Measurements from ENCODE around the gene COL19A1. TPM values are rescaled to one million over a fixed set of nuclear protein-coding genes. Genes with fewer than 3 reads are reported as not detected.

COL19A1 gene
- polyA plus RNA-seq, 1 of the 3 experiments (the other 2 are of a cell fraction), result 0.15 TPM

GRCh38 chr6:69937402-69938136, 71.2 kb downstream of the COL19A1 start:
- H3K27me3 ChIP-seq (ENCODE audit: insufficient read depth), result no peaks in the 10 kb centered on the region
- no peak overlapping the region for H3K4me2 ChIP-seq
- WGBS (ENCODE audit: low lambda C conversion rate), result 75% methylated on average over 7 of the region's 7 CpGs
- no peaks in the 10 kb centered on the region for H3K9me3 ChIP-seq
- POLR2A ChIA-PET, result no interaction called here
- H2AFZ ChIP-seq (ENCODE audit: low read depth), result no peak overlapping the region
- DNase-seq, result no peak
- no peaks in the 10 kb centered on the region for H3K4me1 ChIP-seq (ENCODE audit: control insufficient read depth in 1 of 2, insufficient read depth in 2 of 2, low read depth in 1 of 2, low read length in 1 of 2)
- H3K9ac ChIP-seq, result no peak overlapping the region
- CTCF ChIA-PET, result no interaction called here
- H4K20me1 ChIP-seq (ENCODE audit: insufficient read depth), result no peaks in the 10 kb centered on the region
- no peaks in the 10 kb centered on the region for H3K9me2 ChIP-seq
- no peaks in the 10 kb centered on the region for H3K79me2 ChIP-seq (ENCODE audit: insufficient read depth)
- H3K27ac ChIP-seq (ENCODE audit: low read depth in 2 of 2, low read length in 1 of 2), result no peak overlapping the region
- no peak overlapping the region for H3K4me3 ChIP-seq (ENCODE audit: low read depth in 2 of 2, low read length in 1 of 2)
- H3F3A ChIP-seq (replicated peaks; ENCODE audit: insufficient read depth), result no peaks in the 10 kb centered on the region
- TF ChIP-seq JUND (IDR thresholded peaks at IDR 0.05) (no peak), ELF1 (IDR thresholded peaks at IDR 0.05) (no peak), MAX (IDR thresholded peaks at IDR 0.05; ENCODE audit: low read depth) (no peak), TAF1 (IDR thresholded peaks at IDR 0.05; ENCODE audit: borderline replicate concordance, low read depth, low read length) (no peak), CHD2 (IDR thresholded peaks at IDR 0.05; ENCODE audit: low read length, partially characterized antibody) (no peak), NRF1 (IDR thresholded peaks at IDR 0.05; ENCODE audit: low read depth, low read length) (no peak), TEAD4 (IDR thresholded peaks at IDR 0.05; ENCODE audit: borderline replicate concordance, insufficient read depth) (no peak), MEF2A (IDR thresholded peaks at IDR 0.05; ENCODE audit: borderline replicate concordance, low read depth) (no peak), FOXJ3 (CRISPR knock-in tag; IDR thresholded peaks at IDR 0.05) (no peak), EP300 (IDR thresholded peaks at IDR 0.05; ENCODE audit: borderline replicate concordance in 1 of 2, low read depth in 1 of 2, low read length in 1 of 2) (no peak), FOXM1 (IDR thresholded peaks at IDR 0.05; ENCODE audit: low read depth) (no peak), POLR2AphosphoS5 (IDR thresholded peaks at IDR 0.05; ENCODE audit: low read depth, low read length) (no peak)
- no peaks in the 10 kb centered on the region for H3K36me3 ChIP-seq (replicated peaks in 1 of 2; ENCODE audit: control insufficient read depth in 1 of 2, insufficient read depth in 2 of 2, low read length in 1 of 2)

GRCh38 chr6:69942485-69942884, 76.1 kb downstream of the COL19A1 start:
- H3K27ac ChIP-seq (ENCODE audit: low read depth in 2 of 2, low read length in 1 of 2), result no peak overlapping the region
- TF ChIP-seq RXRA (IDR thresholded peaks at IDR 0.05; ENCODE audit: borderline replicate concordance, low read depth) (no peak), CHD2 (IDR thresholded peaks at IDR 0.05; ENCODE audit: low read length, partially characterized antibody) (no peak), MXI1 (IDR thresholded peaks at IDR 0.05; ENCODE audit: low read depth, low read length) (no peak), TAF1 (IDR thresholded peaks at IDR 0.05; ENCODE audit: borderline replicate concordance, low read depth, low read length) (no peak), EP300 (IDR thresholded peaks at IDR 0.05; ENCODE audit: borderline replicate concordance in 1 of 2, low read depth in 1 of 2, low read length in 1 of 2) (no peak), ELF1 (IDR thresholded peaks at IDR 0.05) (no peak), CTCF (IDR thresholded peaks at IDR 0.05) (no peak), NRF1 (IDR thresholded peaks at IDR 0.05; ENCODE audit: low read depth, low read length) (no peak), MEF2A (IDR thresholded peaks at IDR 0.05; ENCODE audit: borderline replicate concordance, low read depth) (no peak)
- no peaks in the 10 kb centered on the region for H3K36me3 ChIP-seq (replicated peaks in 1 of 2; ENCODE audit: control insufficient read depth in 1 of 2, insufficient read depth in 2 of 2, low read length in 1 of 2)
- H3K79me2 ChIP-seq (ENCODE audit: insufficient read depth), result no peaks in the 10 kb centered on the region
- no peak overlapping the region for H2AFZ ChIP-seq (ENCODE audit: low read depth)
- H3K9me2 ChIP-seq, result no peaks in the 10 kb centered on the region
- no peak overlapping the region for H3K9ac ChIP-seq
- no peaks in the 10 kb centered on the region for H4K20me1 ChIP-seq (ENCODE audit: insufficient read depth)
- DNase-seq, result no peak
- ChIA-PET POLR2A (no interaction called here), CTCF (no interaction called here)
- no peaks in the 10 kb centered on the region for H3F3A ChIP-seq (replicated peaks; ENCODE audit: insufficient read depth)
- H3K4me3 ChIP-seq (ENCODE audit: low read depth in 2 of 2, low read length in 1 of 2), result no peak overlapping the region
- 85% methylated on average over 2 of the region's 2 CpGs for WGBS (ENCODE audit: low lambda C conversion rate)
- H3K9me3 ChIP-seq, result no peaks in the 10 kb centered on the region
- H3K27me3 ChIP-seq (ENCODE audit: insufficient read depth), result no peaks in the 10 kb centered on the region
- H3K4me1 ChIP-seq (ENCODE audit: control insufficient read depth in 1 of 2, insufficient read depth in 2 of 2, low read depth in 1 of 2, low read length in 1 of 2), result no peaks in the 10 kb centered on the region
- no peak overlapping the region for H3K4me2 ChIP-seq

All from SK-N-SH (cell line).